GM23338 (cell line): ENCODE data around the gene NPW. TPM values are rescaled to one million over a fixed set of nuclear protein-coding genes. Genes with fewer than 3 reads are reported as not detected.

Experiments
- ATAC-seq: fragments of 200-7000 bp; cut with Tn5 transposase; 3 replicates; pipeline ENCODE4 v1.9.1; 2020
- DNase-seq: peaks from one replicate; pipeline ENCODE4 v3.0.0-alpha.2; 2015; ENCODE audit warnings: low spot score
- H2AFZ ChIP-seq: fragments of 200-600 bp; sonication (generic); 2 replicates; pipeline ENCODE4 v1.8.0; 2016; ENCODE audit warnings: antibody characterized with exemption, mild to moderate bottlenecking, moderate library complexity
- H3F3A ChIP-seq: fragments of 200-600 bp; sonication (generic); replicated peaks from 2 replicates; pipeline ENCODE4 v1.8.0; 2017; ENCODE audit warnings: antibody characterized with exemption, mixed run types, low read depth
- H3K27ac ChIP-seq: fragments of 200-600 bp; sonication (generic); 2 replicates; pipeline ENCODE4 v1.6.1; 2016; ENCODE audit warnings: low read depth
- H3K27me3 ChIP-seq: fragments of 200-600 bp; sonication (generic); 2 replicates; pipeline ENCODE4 v1.8.0; 2016; ENCODE audit warnings: mild to moderate bottlenecking, mixed run types, moderate library complexity; ENCODE audit not compliant: insufficient read depth
- H3K36me3 ChIP-seq: fragments of 200-600 bp; sonication (generic); 2 replicates; pipeline ENCODE4 v1.8.0; 2016; ENCODE audit warnings: mild to moderate bottlenecking; ENCODE audit not compliant: insufficient read depth
- H3K4me1 ChIP-seq: fragments of 200-600 bp; sonication (generic); 2 replicates; pipeline ENCODE4 v1.8.0; 2016; ENCODE audit warnings: mild to moderate bottlenecking, moderate library complexity; ENCODE audit not compliant: insufficient read depth
- H3K4me2 ChIP-seq: fragments of 200-600 bp; sonication (generic); 2 replicates; pipeline ENCODE4 v1.7.1; 2017; ENCODE audit warnings: mixed run types
- H3K4me3 ChIP-seq: fragments of 200-600 bp; sonication (generic); 2 replicates; pipeline ENCODE4 v1.6.1; 2016; ENCODE audit warnings: mixed run types
- H3K79me2 ChIP-seq: fragments of 200-600 bp; sonication (generic); replicated peaks from 2 replicates; pipeline ENCODE4 v1.8.0; 2017; ENCODE audit warnings: mild to moderate bottlenecking; ENCODE audit not compliant: insufficient read depth
- H3K9me2 ChIP-seq: fragments of 200-600 bp; sonication (generic); 2 replicates; pipeline ENCODE4 v1.8.0; 2017; ENCODE audit not compliant: insufficient read depth
- H4K20me1 ChIP-seq: fragments of 200-600 bp; sonication (generic); replicated peaks from 2 replicates; pipeline ENCODE4 v1.8.0; 2017; ENCODE audit warnings: mild to moderate bottlenecking; ENCODE audit not compliant: insufficient read depth
- H3K27ac Mint-ChIP-seq: 2 replicates; pipeline ENCODE4 v1.8.0; 2020; ENCODE audit warnings: inconsistent platforms, mild to moderate bottlenecking, moderate library complexity, mixed read lengths
- H3K27me3 Mint-ChIP-seq: 3 replicates; pipeline ENCODE4 v1.8.0; 2022; ENCODE audit warnings: low read depth, mild to moderate bottlenecking, moderate library complexity, mixed read lengths, inconsistent platforms; ENCODE audit not compliant: insufficient read depth, poor library complexity
- H3K36me3 Mint-ChIP-seq: 3 replicates; pipeline ENCODE4 v1.8.0; 2021; ENCODE audit warnings: low read depth, mild to moderate bottlenecking, inconsistent platforms, moderate library complexity, mixed read lengths
- H3K4me1 Mint-ChIP-seq: 3 replicates; pipeline ENCODE4 v1.8.0; 2020; ENCODE audit warnings: mild to moderate bottlenecking, inconsistent platforms, mixed read lengths
- H3K4me3 Mint-ChIP-seq: 3 replicates; pipeline ENCODE4 v1.8.0; 2021; ENCODE audit warnings: moderate library complexity, mild to moderate bottlenecking, inconsistent platforms, mixed read lengths
- H3K9me3 Mint-ChIP-seq: 3 replicates; pipeline ENCODE4 v1.8.0; 2020; ENCODE audit warnings: moderate library complexity, mild to moderate bottlenecking, inconsistent platforms, mixed read lengths
- CREB1 ChIP-seq: fragments of 250-450 bp; sonication (Bioruptor Pico); IDR thresholded peaks from 2 replicates; pipeline ENCODE4 v1.5.0; 2020; ENCODE audit warnings: low read depth, mild to moderate bottlenecking, moderate library complexity
- EZH2 ChIP-seq: fragments of 200-600 bp; sonication (generic); IDR thresholded peaks from one replicate; pipeline ENCODE4 v1.8.0; 2017; ENCODE audit warnings: antibody characterized with exemption, mild to moderate bottlenecking, low read depth; ENCODE audit not compliant: unreplicated experiment
- EZH2phosphoT487 ChIP-seq: fragments of 200-600 bp; sonication (generic); IDR thresholded peaks from one replicate; pipeline ENCODE4 v1.8.1; 2018; ENCODE audit warnings: antibody characterized with exemption; ENCODE audit not compliant: unreplicated experiment
- JUNB ChIP-seq: IDR thresholded peaks from one replicate; pipeline ENCODE4 v1.6.1; 2016; ENCODE audit warnings: antibody characterized with exemption; ENCODE audit not compliant: unreplicated experiment
- NANOG ChIP-seq: IDR thresholded peaks from 2 replicates; pipeline ENCODE4 v1.6.1; 2016; ENCODE audit warnings: antibody characterized with exemption, borderline replicate concordance
- POLR2AphosphoS5 ChIP-seq: IDR thresholded peaks from 2 replicates; pipeline ENCODE4 v1.6.1; 2016; ENCODE audit warnings: antibody characterized with exemption, low read depth
- STAT1 ChIP-seq: IDR thresholded peaks from one replicate; pipeline ENCODE4 v1.6.1; 2016; ENCODE audit warnings: antibody characterized with exemption; ENCODE audit not compliant: unreplicated experiment
- ZNF114 ChIP-seq: fragments of 250-450 bp; sonication (Bioruptor Pico); IDR thresholded peaks from 2 replicates; pipeline ENCODE4 v1.5.0; 2020; ENCODE audit warnings: mild to moderate bottlenecking, moderate library complexity
- ZNF331 ChIP-seq: fragments of 250-450 bp; sonication (Bioruptor Pico); IDR thresholded peaks from 2 replicates; pipeline ENCODE4 v1.5.0; 2020; ENCODE audit warnings: low read depth, mild to moderate bottlenecking, moderate library complexity
- polyA plus RNA-seq: library from polyadenylated mRNA; unstranded; fragments of >200 nt; fragmentation: Nextera tagmentation; extraction: Ambion mirVana; gene quantifications from 2 replicates; pipeline ENCODE4 v1.2.1, GENCODE V29; 2016
- total RNA-seq: library from RNA; depleted of rRNA; stranded (reverse); fragments of >200 nt; shearing (Covaris generic); gene quantifications from 2 replicates; pipeline ENCODE4 v1.2.3, GENCODE V29; 2014
- TF ChIP-seq, protein P1 (sequence below), 2 experiments: fragments of 200-600 bp in 1 of 2; sonication (generic) in 1 of 2; conservative IDR thresholded peaks; 2 replicates each; pipeline versions ENCODE4 v1.5.1 to v1.6.1; 2016 to 2017; ENCODE audit warnings: antibody characterized with exemption in 2 of 2, low read depth in 2 of 2, mild to moderate bottlenecking in 2 of 2, moderate library complexity in 1 of 2
- TF ChIP-seq, protein P2 (sequence below): fragments of 250-450 bp; sonication (Bioruptor Pico); IDR thresholded peaks from 2 replicates; pipeline ENCODE4 v1.5.0; 2020; ENCODE audit warnings: mild to moderate bottlenecking, moderate library complexity
- TF ChIP-seq, protein P3 (sequence below): IDR thresholded peaks from one replicate; pipeline ENCODE4 v1.6.1; 2018; ENCODE audit warnings: antibody characterized with exemption; ENCODE audit not compliant: unreplicated experiment
- TF ChIP-seq, protein P4 (sequence below): IDR thresholded peaks from 2 replicates; pipeline ENCODE4 v1.6.1; 2016; ENCODE audit warnings: antibody characterized with exemption

The NPW gene
- total and polyA plus RNA-seq, 2 experiments from 2014 or later = 4.5 to 37.6 TPM

DNA sequence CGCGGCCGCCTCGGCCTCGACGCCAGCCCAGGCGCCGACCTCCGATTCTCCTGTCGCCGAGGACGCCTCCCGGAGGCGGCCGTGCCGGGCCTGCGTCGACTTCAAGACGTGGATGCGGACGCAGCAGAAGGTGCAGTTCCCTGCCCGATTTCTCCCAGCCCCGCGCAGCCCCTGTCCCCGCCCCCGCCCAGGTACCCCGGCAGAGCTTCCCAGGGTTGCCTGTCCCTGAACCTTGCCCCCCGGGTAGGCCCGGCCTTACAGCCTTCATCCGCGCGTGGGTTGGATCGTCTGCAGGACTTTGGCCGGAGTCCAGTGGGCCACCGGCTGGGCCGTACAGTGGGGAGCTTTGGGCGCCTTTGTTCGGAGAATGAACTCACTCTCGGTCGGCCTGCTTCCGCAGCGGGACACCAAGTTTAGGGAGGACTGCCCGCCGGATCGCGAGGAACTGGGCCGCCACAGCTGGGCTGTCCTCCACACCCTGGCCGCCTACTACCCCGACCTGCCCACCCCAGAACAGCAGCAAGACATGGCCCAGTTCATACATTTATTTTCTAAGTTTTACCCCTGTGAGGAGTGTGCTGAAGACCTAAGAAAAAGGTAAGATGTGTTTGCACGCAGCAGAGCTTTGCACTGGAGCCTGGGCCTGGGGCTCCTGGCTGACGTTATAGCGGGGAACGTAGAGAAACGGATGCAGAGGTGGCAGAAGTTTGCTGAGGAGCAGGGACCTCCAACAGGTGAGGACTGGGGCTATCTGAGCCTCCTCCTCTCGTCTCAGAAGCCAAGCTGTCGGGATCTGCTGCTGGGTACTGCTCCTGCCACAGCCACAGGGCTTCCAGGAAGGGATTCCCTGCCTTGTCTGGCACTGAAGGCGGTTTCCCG is 35.0 kb upstream of the NPW start:
- Histone ChIP-seq H3K9me2 (no peaks in the 10 kb centered on the region), H3K4me2 (peak overlapping the region; percentile 96), H3K27ac (peak overlapping the region; percentile 50; the same call in 1 of the 2 replicates), H4K20me1 (no peaks in the 10 kb centered on the region; the same call in 1 of the 2 replicates), H3K4me3 (peak overlapping the region; percentile 95), H2AFZ (peak overlapping the region; percentile 47; the same call in 1 of the 2 replicates), H3K36me3 (no peaks in the 10 kb centered on the region), H3F3A (peaks cover 38% of the 10 kb centered on the region), H3K4me1 (peaks cover 24% of the 10 kb centered on the region), H3K79me2 (peaks cover 4% of the 10 kb centered on the region; the same call in 1 of the 2 replicates), H3K27me3 (peaks cover 54% of the 10 kb centered on the region)
- no peaks in the 10 kb centered on the region for H3K9me3 Mint-ChIP-seq
- TF ChIP-seq EZH2phosphoT487 = no peak
- no peak for TF ChIP-seq ZNF331
- TF ChIP-seq, protein P1, sequence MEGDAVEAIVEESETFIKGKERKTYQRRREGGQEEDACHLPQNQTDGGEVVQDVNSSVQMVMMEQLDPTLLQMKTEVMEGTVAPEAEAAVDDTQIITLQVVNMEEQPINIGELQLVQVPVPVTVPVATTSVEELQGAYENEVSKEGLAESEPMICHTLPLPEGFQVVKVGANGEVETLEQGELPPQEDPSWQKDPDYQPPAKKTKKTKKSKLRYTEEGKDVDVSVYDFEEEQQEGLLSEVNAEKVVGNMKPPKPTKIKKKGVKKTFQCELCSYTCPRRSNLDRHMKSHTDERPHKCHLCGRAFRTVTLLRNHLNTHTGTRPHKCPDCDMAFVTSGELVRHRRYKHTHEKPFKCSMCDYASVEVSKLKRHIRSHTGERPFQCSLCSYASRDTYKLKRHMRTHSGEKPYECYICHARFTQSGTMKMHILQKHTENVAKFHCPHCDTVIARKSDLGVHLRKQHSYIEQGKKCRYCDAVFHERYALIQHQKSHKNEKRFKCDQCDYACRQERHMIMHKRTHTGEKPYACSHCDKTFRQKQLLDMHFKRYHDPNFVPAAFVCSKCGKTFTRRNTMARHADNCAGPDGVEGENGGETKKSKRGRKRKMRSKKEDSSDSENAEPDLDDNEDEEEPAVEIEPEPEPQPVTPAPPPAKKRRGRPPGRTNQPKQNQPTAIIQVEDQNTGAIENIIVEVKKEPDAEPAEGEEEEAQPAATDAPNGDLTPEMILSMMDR (conservative IDR thresholded peaks at IDR 0.05; ENCODE audit: low read depth in 2 of 2) = no peak
- no peak for TF ChIP-seq EZH2
- TF ChIP-seq, protein P2, sequence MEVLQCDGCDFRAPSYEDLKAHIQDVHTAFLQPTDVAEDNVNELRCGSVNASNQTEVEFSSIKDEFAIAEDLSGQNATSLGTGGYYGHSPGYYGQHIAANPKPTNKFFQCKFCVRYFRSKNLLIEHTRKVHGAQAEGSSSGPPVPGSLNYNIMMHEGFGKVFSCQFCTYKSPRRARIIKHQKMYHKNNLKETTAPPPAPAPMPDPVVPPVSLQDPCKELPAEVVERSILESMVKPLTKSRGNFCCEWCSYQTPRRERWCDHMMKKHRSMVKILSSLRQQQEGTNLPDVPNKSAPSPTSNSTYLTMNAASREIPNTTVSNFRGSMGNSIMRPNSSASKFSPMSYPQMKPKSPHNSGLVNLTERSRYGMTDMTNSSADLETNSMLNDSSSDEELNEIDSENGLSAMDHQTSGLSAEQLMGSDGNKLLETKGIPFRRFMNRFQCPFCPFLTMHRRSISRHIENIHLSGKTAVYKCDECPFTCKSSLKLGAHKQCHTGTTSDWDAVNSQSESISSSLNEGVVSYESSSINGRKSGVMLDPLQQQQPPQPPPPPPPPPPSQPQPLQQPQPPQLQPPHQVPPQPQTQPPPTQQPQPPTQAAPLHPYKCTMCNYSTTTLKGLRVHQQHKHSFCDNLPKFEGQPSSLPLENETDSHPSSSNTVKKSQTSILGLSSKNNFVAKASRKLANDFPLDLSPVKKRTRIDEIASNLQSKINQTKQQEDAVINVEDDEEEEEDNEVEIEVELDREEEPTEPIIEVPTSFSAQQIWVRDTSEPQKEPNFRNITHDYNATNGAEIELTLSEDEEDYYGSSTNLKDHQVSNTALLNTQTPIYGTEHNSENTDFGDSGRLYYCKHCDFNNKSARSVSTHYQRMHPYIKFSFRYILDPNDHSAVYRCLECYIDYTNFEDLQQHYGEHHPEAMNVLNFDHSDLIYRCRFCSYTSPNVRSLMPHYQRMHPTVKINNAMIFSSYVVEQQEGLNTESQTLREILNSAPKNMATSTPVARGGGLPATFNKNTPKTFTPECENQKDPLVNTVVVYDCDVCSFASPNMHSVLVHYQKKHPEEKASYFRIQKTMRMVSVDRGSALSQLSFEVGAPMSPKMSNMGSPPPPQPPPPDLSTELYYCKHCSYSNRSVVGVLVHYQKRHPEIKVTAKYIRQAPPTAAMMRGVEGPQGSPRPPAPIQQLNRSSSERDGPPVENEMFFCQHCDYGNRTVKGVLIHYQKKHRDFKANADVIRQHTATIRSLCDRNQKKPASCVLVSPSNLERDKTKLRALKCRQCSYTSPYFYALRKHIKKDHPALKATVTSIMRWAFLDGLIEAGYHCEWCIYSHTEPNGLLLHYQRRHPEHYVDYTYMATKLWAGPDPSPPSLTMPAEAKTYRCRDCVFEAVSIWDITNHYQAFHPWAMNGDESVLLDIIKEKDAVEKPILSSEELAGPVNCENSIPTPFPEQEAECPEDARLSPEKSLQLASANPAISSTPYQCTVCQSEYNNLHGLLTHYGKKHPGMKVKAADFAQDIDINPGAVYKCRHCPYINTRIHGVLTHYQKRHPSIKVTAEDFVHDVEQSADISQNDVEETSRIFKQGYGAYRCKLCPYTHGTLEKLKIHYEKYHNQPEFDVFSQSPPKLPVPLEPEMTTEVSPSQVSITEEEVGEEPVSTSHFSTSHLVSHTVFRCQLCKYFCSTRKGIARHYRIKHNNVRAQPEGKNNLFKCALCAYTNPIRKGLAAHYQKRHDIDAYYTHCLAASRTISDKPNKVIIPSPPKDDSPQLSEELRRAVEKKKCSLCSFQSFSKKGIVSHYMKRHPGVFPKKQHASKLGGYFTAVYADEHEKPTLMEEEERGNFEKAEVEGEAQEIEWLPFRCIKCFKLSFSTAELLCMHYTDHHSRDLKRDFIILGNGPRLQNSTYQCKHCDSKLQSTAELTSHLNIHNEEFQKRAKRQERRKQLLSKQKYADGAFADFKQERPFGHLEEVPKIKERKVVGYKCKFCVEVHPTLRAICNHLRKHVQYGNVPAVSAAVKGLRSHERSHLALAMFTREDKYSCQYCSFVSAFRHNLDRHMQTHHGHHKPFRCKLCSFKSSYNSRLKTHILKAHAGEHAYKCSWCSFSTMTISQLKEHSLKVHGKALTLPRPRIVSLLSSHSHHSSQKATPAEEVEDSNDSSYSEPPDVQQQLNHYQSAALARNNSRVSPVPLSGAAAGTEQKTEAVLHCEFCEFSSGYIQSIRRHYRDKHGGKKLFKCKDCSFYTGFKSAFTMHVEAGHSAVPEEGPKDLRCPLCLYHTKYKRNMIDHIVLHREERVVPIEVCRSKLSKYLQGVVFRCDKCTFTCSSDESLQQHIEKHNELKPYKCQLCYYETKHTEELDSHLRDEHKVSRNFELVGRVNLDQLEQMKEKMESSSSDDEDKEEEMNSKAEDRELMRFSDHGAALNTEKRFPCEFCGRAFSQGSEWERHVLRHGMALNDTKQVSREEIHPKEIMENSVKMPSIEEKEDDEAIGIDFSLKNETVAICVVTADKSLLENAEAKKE (CRISPR knock-in tag) = no peak
- TF ChIP-seq ZNF114 (CRISPR knock-in tag) = no peak
- TF ChIP-seq CREB1 (CRISPR knock-in tag) = no peak
- TF ChIP-seq NANOG = no peak
- no peak for TF ChIP-seq POLR2AphosphoS5
- TF ChIP-seq, protein P3, sequence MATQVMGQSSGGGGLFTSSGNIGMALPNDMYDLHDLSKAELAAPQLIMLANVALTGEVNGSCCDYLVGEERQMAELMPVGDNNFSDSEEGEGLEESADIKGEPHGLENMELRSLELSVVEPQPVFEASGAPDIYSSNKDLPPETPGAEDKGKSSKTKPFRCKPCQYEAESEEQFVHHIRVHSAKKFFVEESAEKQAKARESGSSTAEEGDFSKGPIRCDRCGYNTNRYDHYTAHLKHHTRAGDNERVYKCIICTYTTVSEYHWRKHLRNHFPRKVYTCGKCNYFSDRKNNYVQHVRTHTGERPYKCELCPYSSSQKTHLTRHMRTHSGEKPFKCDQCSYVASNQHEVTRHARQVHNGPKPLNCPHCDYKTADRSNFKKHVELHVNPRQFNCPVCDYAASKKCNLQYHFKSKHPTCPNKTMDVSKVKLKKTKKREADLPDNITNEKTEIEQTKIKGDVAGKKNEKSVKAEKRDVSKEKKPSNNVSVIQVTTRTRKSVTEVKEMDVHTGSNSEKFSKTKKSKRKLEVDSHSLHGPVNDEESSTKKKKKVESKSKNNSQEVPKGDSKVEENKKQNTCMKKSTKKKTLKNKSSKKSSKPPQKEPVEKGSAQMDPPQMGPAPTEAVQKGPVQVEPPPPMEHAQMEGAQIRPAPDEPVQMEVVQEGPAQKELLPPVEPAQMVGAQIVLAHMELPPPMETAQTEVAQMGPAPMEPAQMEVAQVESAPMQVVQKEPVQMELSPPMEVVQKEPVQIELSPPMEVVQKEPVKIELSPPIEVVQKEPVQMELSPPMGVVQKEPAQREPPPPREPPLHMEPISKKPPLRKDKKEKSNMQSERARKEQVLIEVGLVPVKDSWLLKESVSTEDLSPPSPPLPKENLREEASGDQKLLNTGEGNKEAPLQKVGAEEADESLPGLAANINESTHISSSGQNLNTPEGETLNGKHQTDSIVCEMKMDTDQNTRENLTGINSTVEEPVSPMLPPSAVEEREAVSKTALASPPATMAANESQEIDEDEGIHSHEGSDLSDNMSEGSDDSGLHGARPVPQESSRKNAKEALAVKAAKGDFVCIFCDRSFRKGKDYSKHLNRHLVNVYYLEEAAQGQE = no peak
- no peak for TF ChIP-seq JUNB
- no peak for TF ChIP-seq STAT1
- TF ChIP-seq, protein P4, sequence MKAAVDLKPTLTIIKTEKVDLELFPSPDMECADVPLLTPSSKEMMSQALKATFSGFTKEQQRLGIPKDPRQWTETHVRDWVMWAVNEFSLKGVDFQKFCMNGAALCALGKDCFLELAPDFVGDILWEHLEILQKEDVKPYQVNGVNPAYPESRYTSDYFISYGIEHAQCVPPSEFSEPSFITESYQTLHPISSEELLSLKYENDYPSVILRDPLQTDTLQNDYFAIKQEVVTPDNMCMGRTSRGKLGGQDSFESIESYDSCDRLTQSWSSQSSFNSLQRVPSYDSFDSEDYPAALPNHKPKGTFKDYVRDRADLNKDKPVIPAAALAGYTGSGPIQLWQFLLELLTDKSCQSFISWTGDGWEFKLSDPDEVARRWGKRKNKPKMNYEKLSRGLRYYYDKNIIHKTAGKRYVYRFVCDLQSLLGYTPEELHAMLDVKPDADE = no peak
- H3K27ac Mint-ChIP-seq = peak overlapping the region; percentile 89
- H3K36me3 Mint-ChIP-seq = peaks cover 17% of the 10 kb centered on the region
- peaks cover 30% of the 10 kb centered on the region for H3K4me1 Mint-ChIP-seq
- DNase-seq (peak; percentile 70), ATAC-seq (peak; percentile 5; the same call in 2 of the 3 replicates)
- peaks cover 70% of the 10 kb centered on the region for H3K27me3 Mint-ChIP-seq
- H3K4me3 Mint-ChIP-seq = peak overlapping the region; percentile 92
